HG02884 (cell line): ENCODE data around the gene SORT1.
"Not testable (repeated sequence)": the region's sequence is repeated elsewhere in the genome, so short reads cannot be mapped to it uniquely, and the experiment has no call there.

Experiments
- ATAC-seq: cut with Tn5 transposase; IDR thresholded peaks from one replicate; pipeline ENCODE4 v1.9.1; 2021; ENCODE audit warnings: mild to moderate bottlenecking, moderate library complexity; ENCODE audit not compliant: unreplicated experiment

Gene SORT1

GRCh38 chr1:109301874-109302273 is 95.8 kb downstream of the SORT1 start:
- no peak for ATAC-seq

- ATAC-seq: no peak
Measured at GRCh38 chr1:109300650-109301151, 97.0 kb downstream of the SORT1 start.

GRCh38 chr1:109299558-109300343 is 98.0 kb downstream of the SORT1 start:
- no peak for ATAC-seq

- no peak for ATAC-seq
Measured at GRCh38 chr1:109298666-109299557, 98.8 kb downstream of the SORT1 start.

GRCh38 chr1:109296782-109297181 is 100.9 kb downstream of the SORT1 start:
- no peak for ATAC-seq

- ATAC-seq: no peak
Measured at GRCh38 chr1:109295712-109296415, 101.9 kb downstream of the SORT1 start.

- no peak for ATAC-seq
Measured at GRCh38 chr1:109294481-109294880, 103.2 kb downstream of the SORT1 start.

GRCh38 chr1:109293026-109293425 is 104.7 kb downstream of the SORT1 start:
- ATAC-seq: no peak

- ATAC-seq: no peak
Measured at GRCh38 chr1:109292364-109292763, 105.4 kb downstream of the SORT1 start.

GRCh38 chr1:109290998-109291397 is 106.7 kb downstream of the SORT1 start:
- ATAC-seq: no peak

GRCh38 chr1:109290137-109290536 is 107.6 kb downstream of the SORT1 start:
- ATAC-seq: no peak

GRCh38 chr1:109286762-109287161 is 111.0 kb downstream of the SORT1 start:
- not testable (repeated sequence) for ATAC-seq

GRCh38 chr1:109283748-109284600 is 113.7 kb downstream of the SORT1 start:
- no peak for ATAC-seq

GRCh38 chr1:109282952-109283747 is 114.6 kb downstream of the SORT1 start, which contains the start of gene PSRC1:
Gene PSRC1, minus strand, starts transcription at chr1:109283145.
- peak; percentile 93 for ATAC-seq

GRCh38 chr1:109282497-109282951 is 115.2 kb downstream of the SORT1 start:
- no peak for ATAC-seq

- ATAC-seq: no peak
Measured at GRCh38 chr1:109281680-109282496, 115.8 kb downstream of the SORT1 start.

GRCh38 chr1:109280862-109281261 is 116.9 kb downstream of the SORT1 start:
- no peak for ATAC-seq

GRCh38 chr1:109279615-109280278 is 118.0 kb downstream of the SORT1 start:
- no peak for ATAC-seq
